ENCODE results near the gene KIF26B.

Gene KIF26B

DNA sequence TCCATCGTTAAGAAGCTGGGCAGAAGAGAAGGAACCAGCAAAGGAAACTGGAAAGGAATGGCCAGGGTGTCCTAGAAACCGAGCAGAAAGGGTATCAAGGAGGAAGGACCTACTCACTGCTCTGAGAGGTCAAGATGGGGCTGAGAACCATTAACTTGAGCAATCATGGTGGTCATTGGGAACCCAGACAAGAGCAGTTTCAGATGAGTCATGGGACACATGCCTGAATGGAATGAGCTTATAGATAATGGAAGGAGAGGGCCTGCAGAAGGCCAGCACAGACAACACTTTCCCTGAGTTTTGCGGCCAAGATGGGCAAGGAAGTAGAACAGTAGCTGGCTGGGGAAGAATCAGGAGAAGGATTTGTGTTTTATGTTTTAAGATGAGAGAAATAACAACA, 383.2 kb downstream of the KIF26B start:
- no peak for DNase-seq

DNA sequence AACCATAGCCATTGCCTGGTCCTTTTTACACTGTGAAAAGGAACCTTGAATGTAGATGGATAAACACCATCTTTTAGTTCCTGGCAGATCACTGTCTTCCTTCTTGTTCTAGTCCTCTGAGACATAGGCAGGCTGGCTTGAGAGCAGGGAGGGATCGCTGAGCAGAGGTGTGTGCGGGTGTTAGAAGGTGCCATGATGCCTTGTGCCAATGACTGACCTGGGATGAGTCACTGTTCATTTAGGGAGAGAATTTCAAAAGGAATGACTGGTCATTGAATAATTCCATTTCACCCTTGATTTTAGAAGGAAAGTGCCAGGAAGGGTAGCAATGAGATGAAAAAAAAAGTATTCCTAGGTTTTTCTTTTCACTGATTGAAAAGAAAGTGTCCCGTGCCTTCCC, 383.9 kb downstream of the KIF26B start:
- no peak for DNase-seq

DNA sequence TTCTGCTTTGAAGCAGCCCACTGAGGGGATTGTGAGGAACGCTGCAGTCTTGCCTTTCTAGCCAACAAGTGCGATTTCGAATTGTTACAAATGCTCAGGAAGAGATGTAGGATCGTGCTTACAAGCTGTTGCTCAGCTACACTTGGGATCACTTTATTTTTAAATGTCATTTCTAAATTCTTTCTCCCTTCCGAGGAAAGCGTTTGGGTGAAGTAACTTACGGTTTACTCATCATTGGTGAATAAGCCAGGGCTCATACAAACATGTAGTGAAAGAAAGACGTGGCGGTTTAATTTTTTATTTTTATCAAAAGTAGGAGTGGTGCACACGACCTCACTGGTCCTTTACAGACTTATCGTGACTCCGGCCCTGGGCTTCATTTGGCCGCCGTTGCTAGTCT, 386.6 kb downstream of the KIF26B start:
- no peak for DNase-seq

DNA sequence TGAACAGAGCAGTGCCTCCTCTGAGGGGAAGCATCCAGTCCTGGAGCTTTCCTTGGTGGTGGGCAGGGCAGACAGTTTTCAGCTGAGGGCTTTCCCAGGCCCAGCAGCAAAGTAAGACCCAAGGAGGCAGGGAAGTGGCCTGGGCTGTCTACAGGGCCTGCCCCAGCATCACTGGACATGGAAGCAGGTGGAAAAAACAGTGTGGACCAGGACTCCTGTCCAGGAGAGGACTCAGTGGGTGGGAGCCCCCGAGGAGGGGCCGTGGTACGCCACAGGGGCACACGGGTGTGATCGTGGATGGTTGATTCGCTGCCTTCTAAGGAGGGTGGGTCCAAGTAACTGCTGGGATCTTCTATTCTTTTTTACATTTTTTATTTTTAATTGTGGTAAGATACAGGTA, 387.6 kb downstream of the KIF26B start:
- no peak for DNase-seq

DNA sequence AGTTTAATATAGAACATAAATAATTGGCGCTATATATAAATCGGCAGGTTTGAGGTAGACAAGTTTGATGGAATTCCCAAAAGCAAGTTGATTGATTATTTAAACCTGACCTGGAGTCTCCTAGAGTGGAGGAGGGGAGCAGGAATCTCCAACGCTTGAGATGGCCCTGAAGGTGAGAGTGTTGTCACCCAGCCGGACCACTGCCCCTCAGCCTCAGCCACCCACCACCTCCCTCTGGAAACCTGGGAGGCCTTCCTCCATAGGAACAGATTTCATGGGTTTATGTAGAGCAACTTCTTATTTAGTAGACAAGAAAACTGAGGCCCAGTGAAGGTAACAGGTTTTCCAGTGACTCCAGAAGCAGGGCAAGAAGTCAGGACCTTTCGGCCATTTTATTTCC, 389.5 kb downstream of the KIF26B start:
- no peak for DNase-seq

DNA sequence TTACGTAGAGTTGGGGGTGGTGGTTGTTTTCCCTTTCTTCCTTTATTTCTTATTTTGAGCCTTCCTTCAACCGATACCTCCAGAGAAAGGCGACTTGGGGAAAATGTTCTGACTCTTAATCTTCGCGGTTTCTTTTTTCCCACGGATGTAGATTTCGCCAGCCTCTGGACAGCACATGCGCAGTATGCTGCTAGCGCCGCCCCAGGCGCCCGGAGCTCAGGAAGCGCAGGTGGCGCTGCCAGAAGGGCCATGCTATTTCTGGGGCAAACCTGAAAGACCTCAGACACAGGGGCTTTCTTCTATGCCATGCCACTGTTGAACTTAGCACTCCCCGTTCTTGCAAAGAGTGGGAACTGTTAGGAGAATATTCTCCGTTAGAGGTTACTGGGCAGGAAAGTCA, 392.1 kb downstream of the KIF26B start:
- DNase-seq: no peak

DNA sequence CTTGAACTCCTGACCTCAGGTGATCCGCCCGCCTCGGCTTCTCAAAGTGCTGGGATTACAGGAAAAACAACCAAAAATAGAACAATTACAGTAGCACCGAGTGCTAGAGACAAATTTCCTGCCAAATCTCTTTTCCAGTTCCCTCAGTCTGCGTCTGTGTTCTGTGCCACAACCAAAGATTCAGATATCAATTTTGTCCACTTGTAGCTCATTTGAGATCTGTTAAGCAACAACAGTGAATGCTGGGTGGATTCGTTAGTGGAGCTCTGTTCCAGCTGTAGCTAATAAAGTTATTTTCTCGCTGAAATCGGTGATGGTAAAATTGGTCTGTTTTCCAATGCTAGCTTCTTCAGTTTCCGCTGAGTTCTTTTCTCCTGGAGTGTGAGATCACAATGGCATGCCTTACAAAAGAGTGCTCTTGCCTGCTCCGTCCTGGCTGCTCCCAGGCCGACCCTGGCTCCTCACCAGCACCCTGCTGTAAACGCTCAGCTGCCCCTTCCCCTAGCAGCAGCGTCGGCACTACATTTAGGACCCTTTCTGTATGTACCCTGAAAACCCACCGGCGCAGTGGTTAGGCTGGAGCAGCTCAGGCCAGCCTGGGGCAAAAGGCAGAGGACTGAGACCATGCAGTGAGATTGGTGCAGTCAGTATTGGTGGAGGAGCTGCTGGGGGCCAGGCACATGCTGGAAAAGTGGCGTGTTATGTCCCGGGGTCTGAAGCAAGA, 395.4 kb downstream of the KIF26B start:
- no peak for DNase-seq

GRCh38 chr1:245550720-245551043, 395.9 kb downstream of the KIF26B start:
- no peak for DNase-seq

GRCh38 chr1:245551536-245551935, 396.8 kb downstream of the KIF26B start:
- no peak for DNase-seq

DNA sequence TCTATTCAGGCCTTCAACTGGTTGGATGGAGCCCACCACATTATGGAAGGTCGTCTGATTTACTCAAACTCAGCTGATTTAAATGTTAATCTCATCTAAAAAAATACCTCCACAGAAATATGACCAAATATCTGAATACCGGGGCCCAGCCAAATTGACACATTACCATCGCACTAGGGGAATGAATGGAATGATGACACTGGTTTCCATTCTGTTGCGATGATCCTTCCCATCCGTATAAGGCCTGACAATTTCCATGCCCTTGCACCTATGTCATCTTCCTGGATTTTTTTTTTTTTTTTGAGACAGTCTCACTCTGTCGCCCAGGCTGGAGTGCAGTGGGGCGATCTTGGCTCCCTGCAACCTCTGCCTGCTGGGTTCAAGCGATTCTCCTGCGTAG, 397.5 kb downstream of the KIF26B start:
- no peak for DNase-seq

DNA sequence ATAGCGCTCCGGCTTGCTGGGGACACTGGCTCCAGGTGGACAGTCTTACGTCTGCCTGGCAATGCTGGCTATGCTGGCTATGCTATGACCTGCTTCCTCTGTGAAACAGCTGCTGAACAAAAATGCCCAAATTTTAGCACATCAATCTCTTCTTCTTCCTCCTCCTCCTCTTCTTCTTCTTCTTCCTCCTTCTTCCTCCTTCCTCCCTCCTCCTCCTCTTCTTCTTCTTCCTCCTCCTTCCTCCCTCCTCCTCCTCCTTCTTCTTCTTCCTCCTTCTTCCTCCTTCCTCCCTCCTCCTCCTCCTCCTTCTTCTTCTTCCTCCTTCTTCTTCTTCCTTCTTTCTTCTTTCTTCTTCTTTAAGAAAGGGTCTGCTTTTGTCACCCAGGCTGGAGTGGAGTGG, 401.3 kb downstream of the KIF26B start:
- DNase-seq: no peak

- DNase-seq: no peak
These were observed 403.3 kb downstream of the KIF26B start for GRCh38 chr1:245558069-245558468.

- DNase-seq: no peak
These were observed 405.6 kb downstream of the KIF26B start for GRCh38 chr1:245560316-245560859.

DNA sequence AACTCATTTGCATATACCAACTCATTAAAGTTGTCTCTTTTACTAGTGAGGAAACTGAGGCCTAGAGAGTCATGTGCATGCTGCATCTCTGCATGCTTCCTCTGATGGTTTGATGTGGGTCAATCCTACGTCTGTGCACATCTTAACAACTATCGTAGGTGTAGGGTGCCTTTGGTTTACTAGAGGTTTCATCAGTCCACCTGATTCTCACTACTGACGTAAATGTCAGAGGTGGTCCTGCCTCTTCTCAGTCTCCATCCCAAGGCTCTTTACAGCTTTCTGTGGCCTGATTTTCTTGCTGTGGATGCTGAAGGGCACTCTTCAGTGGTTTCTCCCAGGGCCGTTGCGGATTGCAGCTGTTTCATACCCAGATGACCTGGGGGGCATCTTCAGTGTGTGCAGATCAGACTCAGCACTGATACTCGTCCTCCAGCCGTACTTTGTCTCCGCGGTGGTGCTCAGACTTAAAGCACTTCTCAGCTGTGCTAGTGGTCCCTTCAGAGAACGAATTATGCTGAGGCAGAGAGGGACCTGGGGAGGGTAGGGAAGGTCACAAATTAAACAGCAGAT, 407.0 kb downstream of the KIF26B start:
- no peak for DNase-seq

GRCh38 chr1:245566134-245566533, 411.3 kb downstream of the KIF26B start:
- no peak for DNase-seq

DNA sequence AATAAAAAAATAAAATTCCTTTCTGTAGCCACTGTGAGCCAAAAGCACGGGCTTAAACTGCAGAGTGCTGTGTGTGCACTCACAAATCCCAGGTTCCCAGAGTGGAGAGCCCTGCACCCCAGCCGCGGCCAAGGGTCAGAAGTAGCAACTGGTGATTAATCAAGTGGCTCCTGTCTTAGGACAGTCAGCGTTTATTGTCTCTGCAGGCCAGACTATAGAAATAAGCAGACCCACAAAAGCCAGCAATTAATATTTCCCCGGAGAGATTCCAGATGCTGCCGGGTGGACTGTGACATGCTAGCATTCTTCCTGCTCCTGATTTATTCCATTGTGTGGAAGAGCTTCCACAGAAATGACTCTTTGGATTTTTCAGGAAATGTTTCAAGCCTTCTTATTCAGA, 412.2 kb downstream of the KIF26B start:
- no peak for DNase-seq

- no peak for DNase-seq
These were observed 417.1 kb downstream of the KIF26B start for GRCh38 chr1:245571815-245572294.

- no peak for DNase-seq
These were observed 417.9 kb downstream of the KIF26B start for GRCh38 chr1:245572709-245573108.

- no peak for DNase-seq
These were observed 420.9 kb downstream of the KIF26B start for GRCh38 chr1:245575710-245576109.

GRCh38 chr1:245576323-245576722, 421.5 kb downstream of the KIF26B start:
- DNase-seq: no peak

DNA sequence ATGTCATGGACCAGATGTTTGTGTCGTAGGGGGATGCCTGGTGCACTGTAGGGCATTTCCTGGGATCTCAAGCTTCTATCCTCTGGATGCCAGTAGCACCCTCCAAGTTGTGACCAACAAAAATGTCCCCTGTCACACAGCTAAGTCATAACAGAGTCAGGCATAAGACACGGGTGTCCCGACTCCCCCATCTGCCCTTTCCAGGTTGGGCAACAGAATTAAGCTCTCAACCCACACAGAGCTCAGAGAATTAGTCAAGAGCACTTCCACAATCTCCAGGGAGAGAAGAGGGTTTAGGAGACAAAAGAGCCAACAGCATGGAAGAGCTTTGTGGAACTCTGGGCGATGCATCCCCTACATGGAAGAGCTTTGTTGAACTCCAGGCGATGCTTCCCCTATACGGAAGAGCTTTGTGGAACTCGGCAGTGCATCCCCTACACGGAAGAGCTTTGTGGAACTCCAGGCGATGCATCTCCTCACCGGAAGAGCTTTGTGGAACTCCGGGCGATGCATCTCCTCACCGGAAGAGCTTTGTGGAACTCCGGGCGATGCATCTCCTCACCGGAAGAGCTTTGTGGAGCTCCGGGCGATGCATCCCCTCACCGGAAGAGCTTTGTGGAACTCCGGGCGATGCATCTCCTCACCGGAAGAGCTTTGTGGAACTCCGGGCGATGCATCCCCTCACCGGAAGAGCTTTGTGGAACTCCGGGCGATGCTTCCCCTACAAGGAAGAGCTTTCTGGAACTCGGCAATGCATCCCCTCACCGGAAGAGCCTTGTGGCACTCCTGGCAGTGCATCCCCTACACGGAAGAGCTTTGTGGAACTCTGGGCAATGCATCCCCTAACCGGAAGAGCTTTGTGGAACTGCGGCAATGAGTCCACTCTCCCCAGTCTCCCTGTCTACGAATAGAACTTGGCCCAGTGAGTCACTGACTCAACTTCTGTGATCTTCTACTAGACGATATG, 422.7 kb downstream of the KIF26B start:
- no peak for DNase-seq

DNA sequence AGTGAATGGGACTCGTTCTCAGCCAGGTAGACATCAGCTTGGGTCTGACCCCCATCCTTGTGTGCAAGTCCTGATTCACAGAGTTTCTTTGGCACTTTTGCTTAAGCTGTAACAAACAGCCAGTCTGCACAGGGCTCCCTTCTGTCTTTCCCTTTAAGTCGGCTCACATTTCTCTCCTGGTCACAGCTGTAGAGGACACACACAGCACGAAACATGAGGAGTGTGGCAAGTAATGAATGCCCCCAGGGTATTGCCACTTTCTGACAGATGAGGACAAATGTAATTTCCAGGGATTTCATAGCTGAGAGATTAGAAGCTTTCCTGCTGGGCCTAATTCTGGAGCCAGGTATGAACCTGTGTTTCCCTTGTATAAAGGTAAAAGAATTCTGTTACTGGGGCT, 423.5 kb downstream of the KIF26B start:
- DNase-seq: peak; percentile 68

DNA sequence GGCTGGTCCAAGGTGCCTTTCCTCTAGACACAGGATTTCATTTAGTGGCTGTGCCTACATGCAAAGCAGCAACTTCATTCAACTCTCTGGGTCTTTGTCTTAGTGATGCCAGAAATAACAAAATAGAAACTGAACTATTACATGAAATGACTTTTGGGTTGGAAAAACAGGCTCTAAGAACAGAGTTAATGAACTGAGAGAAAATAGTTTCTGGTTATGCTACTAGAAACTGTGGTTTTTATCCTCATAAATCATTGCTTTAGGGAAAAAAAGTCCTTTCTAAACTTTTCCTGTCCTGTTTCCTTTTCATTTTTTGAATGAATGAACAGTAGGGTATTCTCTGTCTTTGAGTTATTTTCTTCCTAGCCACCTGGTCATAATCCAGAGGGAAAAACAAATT, 424.0 kb downstream of the KIF26B start:
- DNase-seq: no peak

GRCh38 chr1:245579881-245580280, 425.1 kb downstream of the KIF26B start:
- DNase-seq: no peak
